ENCODE measurements around the gene TRIM72.
A peak's percentile ranks its signal among the peaks of the same experiment; 100 is the strongest.
"Not testable (repeated sequence)": the region's sequence is repeated elsewhere in the genome, so short reads cannot be mapped to it uniquely, and the experiment has no call there.

The TRIM72 gene

DNA sequence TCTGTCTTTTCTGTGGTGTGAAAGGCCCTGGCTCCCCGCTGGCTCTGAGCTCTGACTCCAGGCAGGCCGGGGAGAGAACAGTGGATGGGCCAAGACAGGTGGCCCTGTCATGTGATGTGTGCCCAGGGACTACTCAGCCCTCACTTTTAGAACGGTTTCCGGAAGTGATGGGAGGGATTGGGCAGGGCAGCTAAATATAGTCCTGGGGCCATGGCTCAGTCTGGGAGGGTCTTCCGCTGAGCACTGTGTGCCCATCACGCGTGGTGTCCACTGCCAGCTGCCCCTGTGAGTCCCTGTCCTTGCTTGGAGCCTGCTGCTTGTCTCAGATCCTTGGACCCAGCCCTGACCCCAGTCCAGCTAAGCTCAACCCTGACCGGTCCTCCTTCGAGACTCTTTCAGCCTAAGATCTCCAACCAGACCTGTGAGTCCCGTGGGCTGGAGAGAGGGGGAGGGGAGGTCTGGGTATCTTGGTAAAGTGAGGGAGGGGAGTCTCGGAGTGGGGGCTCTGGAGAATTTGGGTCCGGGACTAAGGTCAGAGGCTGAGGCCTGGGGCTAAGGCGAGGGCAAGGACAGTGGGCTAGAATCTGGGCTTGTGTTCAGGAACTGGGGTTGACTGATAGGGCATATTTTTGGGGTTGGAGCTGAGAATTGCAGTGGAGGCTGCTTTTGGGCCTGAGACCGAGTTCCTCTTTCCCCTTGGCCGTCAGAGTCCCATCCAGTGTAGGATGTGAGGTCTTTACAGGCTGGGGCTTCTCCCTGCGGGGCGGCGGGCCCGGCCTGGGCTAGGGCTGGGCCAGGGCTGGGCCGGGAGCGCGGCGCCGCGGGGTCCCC lies at the start of gene TRIM72:
Gene TRIM72, plus strand, starts transcription at position 243 of the 831 bp plus-strand sequence. CDS start 620 bp downstream, outside the sequence.
- Mint-ChIP-seq H3K27ac (no peak within 1 kb of the TSS), H3K9me3 (no peaks in the 10 kb centered on the region), H3K4me1 (ENCODE audit: low read depth) (peaks cover 23% of the 10 kb centered on the region), H3K27me3 (ENCODE audit: low read depth) (peaks cover 37% of the 10 kb centered on the region), H3K36me3 (ENCODE audit: low read depth) (no peaks in the 10 kb centered on the region), H3K4me3 (no peak within 1 kb of the TSS)

- Mint-ChIP-seq H3K27me3 (ENCODE audit: low read depth) (no peaks in the 10 kb centered on the region), H3K27ac (no peak overlapping the region), H3K9me3 (no peaks in the 10 kb centered on the region), H3K4me3 (no peak overlapping the region), H3K36me3 (ENCODE audit: low read depth) (no peaks in the 10 kb centered on the region), H3K4me1 (ENCODE audit: low read depth) (no peaks in the 10 kb centered on the region)
These were observed 46.6 kb upstream of the TRIM72 start for GRCh38 chr16:31167315-31167714.

- Mint-ChIP-seq H3K36me3 (ENCODE audit: low read depth) (no peaks in the 10 kb centered on the region), H3K9me3 (no peaks in the 10 kb centered on the region), H3K4me1 (ENCODE audit: low read depth) (no peaks in the 10 kb centered on the region), H3K27me3 (ENCODE audit: low read depth) (no peaks in the 10 kb centered on the region), H3K4me3 (no peak overlapping the region), H3K27ac (no peak overlapping the region)
These were observed 45.1 kb upstream of the TRIM72 start for GRCh38 chr16:31168848-31169247.

GRCh38 chr16:31170048-31170447 lies 43.9 kb upstream of the TRIM72 start:
- not testable (repeated sequence) for H3K4me3 Mint-ChIP-seq; H3K27ac Mint-ChIP-seq; H3K36me3 Mint-ChIP-seq (ENCODE audit: low read depth); H3K9me3 Mint-ChIP-seq; H3K27me3 Mint-ChIP-seq (ENCODE audit: low read depth); H3K4me1 Mint-ChIP-seq (ENCODE audit: low read depth)

DNA sequence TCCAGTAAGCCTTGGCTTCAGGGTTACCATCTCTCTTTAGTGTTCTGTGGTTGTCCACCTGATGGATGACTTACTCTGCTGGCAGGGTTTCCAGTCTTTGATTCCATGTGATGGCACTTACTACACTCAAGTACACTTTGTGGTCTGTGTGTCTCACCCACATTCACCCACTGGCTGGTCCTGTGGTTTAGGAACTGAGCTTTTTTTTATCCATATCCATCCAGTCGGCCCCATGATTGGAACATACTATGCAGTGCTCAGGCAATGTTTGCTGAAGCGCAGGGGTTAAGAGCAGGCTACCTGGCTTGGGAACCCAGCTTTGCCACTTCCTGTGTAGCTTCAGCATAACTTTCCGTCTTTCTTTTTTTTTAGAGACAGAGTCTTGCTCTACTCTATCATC lies 36.8 kb upstream of the TRIM72 start:
- no peaks in the 10 kb centered on the region for H3K9me3 Mint-ChIP-seq
- H3K36me3 Mint-ChIP-seq (ENCODE audit: low read depth): peaks cover 17% of the 10 kb centered on the region
- H3K27me3 Mint-ChIP-seq (ENCODE audit: low read depth): no peaks in the 10 kb centered on the region
- peak overlapping the region; percentile 38 for H3K4me3 Mint-ChIP-seq
- H3K4me1 Mint-ChIP-seq (ENCODE audit: low read depth): peaks cover 23% of the 10 kb centered on the region
- H3K27ac Mint-ChIP-seq: peak overlapping the region; percentile 75

DNA sequence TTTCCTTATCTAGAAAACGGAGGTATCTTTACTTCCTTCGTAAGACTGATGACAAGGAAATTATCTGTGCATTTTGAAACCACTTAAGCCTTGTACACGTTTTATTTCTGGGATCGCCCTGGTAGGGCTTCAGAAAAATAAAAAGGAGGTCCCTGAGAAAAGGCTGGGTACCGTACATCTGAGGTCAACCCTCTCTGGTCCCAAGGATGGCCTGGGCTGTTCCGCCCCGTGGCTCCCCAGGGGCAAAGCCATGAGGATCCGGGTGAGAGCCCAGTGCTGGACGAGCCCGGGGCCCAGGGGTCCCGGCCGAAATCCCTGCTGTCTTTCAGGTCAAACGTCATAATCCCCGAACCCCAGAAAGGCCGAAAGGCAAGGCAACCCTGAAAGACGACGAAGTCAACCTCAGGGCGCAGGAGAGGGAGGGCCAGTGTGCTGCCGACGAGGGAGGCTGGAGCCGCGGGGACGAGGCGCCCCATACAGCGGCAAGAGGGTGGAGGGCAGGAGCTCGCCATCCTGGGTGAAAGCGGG lies 34.6 kb upstream of the TRIM72 start:
- Mint-ChIP-seq H3K36me3 (ENCODE audit: low read depth) (peaks cover 36% of the 10 kb centered on the region), H3K4me3 (peak overlapping the region; percentile 92), H3K27ac (peak overlapping the region; percentile 98), H3K4me1 (ENCODE audit: low read depth) (peaks cover 41% of the 10 kb centered on the region), H3K9me3 (no peaks in the 10 kb centered on the region), H3K27me3 (ENCODE audit: low read depth) (no peaks in the 10 kb centered on the region)

GRCh38 chr16:31179747-31180459 lies 34.0 kb upstream of the TRIM72 start, which contains the start of gene FUS:
FUS (plus strand) TSS chr16:31180139; CDS start chr16:31180215, 76 bp downstream.
- Mint-ChIP-seq H3K27ac (peak within 1 kb of the TSS; percentile 98), H3K9me3 (no peaks in the 10 kb centered on the region), H3K27me3 (ENCODE audit: low read depth) (no peaks in the 10 kb centered on the region), H3K36me3 (ENCODE audit: low read depth) (peaks cover 41% of the 10 kb centered on the region), H3K4me1 (ENCODE audit: low read depth) (peaks cover 45% of the 10 kb centered on the region), H3K4me3 (peak within 1 kb of the TSS; percentile 92)

GRCh38 chr16:31181102-31181830 lies 32.7 kb upstream of the TRIM72 start:
- H3K36me3 Mint-ChIP-seq (ENCODE audit: low read depth): peaks cover 53% of the 10 kb centered on the region
- peak overlapping the region; percentile 98 for H3K27ac Mint-ChIP-seq
- no peaks in the 10 kb centered on the region for H3K9me3 Mint-ChIP-seq
- H3K4me1 Mint-ChIP-seq (ENCODE audit: low read depth): peaks cover 59% of the 10 kb centered on the region
- H3K27me3 Mint-ChIP-seq (ENCODE audit: low read depth): no peaks in the 10 kb centered on the region
- peak overlapping the region; percentile 92 for H3K4me3 Mint-ChIP-seq

GRCh38 chr16:31182391-31182790 lies 31.5 kb upstream of the TRIM72 start:
- Mint-ChIP-seq H3K36me3 (ENCODE audit: low read depth) (peaks cover 63% of the 10 kb centered on the region), H3K9me3 (no peaks in the 10 kb centered on the region), H3K4me3 (peak overlapping the region; percentile 92), H3K27me3 (ENCODE audit: low read depth) (no peaks in the 10 kb centered on the region), H3K4me1 (ENCODE audit: low read depth) (peaks cover 61% of the 10 kb centered on the region), H3K27ac (peak overlapping the region; percentile 98)

DNA sequence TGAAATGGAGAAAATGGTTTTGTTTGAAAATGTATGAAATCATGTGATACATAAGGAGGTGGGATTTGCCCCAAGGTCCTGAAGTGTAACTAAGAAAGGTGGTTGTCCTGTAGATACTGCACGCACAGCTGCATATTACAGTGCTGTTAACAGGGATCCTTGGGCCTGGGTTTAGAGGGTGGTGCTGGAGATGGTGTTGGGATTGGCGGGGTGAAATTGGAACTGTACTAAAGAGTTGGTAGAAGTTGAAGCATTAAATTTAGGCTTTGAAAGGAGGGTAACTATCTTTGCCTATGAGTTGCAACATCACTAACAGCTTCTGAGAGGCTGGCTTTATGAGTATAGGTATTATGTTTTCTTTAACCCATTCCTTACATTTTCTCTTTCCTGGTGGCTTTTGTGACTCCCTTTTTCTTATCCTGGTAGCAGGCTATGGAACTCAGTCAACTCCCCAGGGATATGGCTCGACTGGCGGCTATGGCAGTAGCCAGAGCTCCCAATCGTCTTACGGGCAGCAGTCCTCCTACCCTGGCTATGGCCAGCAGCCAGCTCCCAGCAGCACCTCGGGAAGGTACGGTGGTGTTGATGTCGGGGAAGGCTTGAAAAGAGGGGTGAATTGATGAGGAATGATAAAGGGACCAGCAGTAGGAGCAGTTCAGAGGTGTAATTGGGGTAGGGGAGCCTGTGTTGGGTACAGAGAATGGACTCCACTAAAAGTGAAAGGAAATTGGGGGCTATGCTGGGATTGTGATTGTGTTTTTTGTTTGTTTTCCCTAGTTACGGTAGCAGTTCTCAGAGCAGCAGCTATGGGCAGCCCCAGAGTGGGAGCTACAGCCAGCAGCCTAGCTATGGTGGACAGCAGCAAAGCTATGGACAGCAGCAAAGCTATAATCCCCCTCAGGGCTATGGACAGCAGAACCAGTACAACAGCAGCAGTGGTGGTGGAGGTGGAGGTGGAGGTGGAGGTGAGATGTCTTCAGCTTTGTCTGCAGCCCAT lies 30.2 kb upstream of the TRIM72 start:
- peaks cover 73% of the 10 kb centered on the region for H3K36me3 Mint-ChIP-seq (ENCODE audit: low read depth)
- H3K9me3 Mint-ChIP-seq: no peaks in the 10 kb centered on the region
- no peaks in the 10 kb centered on the region for H3K27me3 Mint-ChIP-seq (ENCODE audit: low read depth)
- H3K4me1 Mint-ChIP-seq (ENCODE audit: low read depth): peaks cover 58% of the 10 kb centered on the region
- H3K27ac Mint-ChIP-seq: peak overlapping the region; percentile 57
- H3K4me3 Mint-ChIP-seq: peak overlapping the region; percentile 92

- Mint-ChIP-seq H3K4me1 (ENCODE audit: low read depth) (peaks cover 62% of the 10 kb centered on the region), H3K27ac (peak overlapping the region; percentile 60), H3K9me3 (no peaks in the 10 kb centered on the region), H3K36me3 (ENCODE audit: low read depth) (peaks cover 81% of the 10 kb centered on the region), H3K27me3 (ENCODE audit: low read depth) (no peaks in the 10 kb centered on the region), H3K4me3 (peak overlapping the region; percentile 50)
These were observed 29.0 kb upstream of the TRIM72 start for GRCh38 chr16:31184888-31185287.

- Mint-ChIP-seq H3K4me1 (ENCODE audit: low read depth) (peaks cover 66% of the 10 kb centered on the region), H3K27ac (no peak overlapping the region), H3K9me3 (no peaks in the 10 kb centered on the region), H3K27me3 (ENCODE audit: low read depth) (no peaks in the 10 kb centered on the region), H3K36me3 (ENCODE audit: low read depth) (peaks cover 83% of the 10 kb centered on the region), H3K4me3 (no peak overlapping the region)
These were observed 28.6 kb upstream of the TRIM72 start for GRCh38 chr16:31185339-31185738.

- Mint-ChIP-seq H3K4me3 (peak overlapping the region; percentile 60), H3K27me3 (ENCODE audit: low read depth) (no peaks in the 10 kb centered on the region), H3K4me1 (ENCODE audit: low read depth) (peaks cover 73% of the 10 kb centered on the region), H3K27ac (peak overlapping the region; percentile 54), H3K9me3 (no peaks in the 10 kb centered on the region), H3K36me3 (ENCODE audit: low read depth) (peaks cover 87% of the 10 kb centered on the region)
These were observed 27.7 kb upstream of the TRIM72 start for GRCh38 chr16:31186176-31186575.

All from T-helper 1 cell treated with Interleukin-12 subunit alpha and Interleukin-12 subunit beta and Interleukin-4 antibody, amounts not matched to agents 30 μg/mL and 1 μg/mL, for 36 hours (primary cell).